ENCODE data around the gene KISS1. TPM values are rescaled to one million over a fixed set of nuclear protein-coding genes. Genes with fewer than 3 reads are reported as not detected.

KISS1 gene
- polyA plus RNA-seq, 1 of the 3 experiments (the other 2 are of a cell fraction) = 0.10 TPM

DNA sequence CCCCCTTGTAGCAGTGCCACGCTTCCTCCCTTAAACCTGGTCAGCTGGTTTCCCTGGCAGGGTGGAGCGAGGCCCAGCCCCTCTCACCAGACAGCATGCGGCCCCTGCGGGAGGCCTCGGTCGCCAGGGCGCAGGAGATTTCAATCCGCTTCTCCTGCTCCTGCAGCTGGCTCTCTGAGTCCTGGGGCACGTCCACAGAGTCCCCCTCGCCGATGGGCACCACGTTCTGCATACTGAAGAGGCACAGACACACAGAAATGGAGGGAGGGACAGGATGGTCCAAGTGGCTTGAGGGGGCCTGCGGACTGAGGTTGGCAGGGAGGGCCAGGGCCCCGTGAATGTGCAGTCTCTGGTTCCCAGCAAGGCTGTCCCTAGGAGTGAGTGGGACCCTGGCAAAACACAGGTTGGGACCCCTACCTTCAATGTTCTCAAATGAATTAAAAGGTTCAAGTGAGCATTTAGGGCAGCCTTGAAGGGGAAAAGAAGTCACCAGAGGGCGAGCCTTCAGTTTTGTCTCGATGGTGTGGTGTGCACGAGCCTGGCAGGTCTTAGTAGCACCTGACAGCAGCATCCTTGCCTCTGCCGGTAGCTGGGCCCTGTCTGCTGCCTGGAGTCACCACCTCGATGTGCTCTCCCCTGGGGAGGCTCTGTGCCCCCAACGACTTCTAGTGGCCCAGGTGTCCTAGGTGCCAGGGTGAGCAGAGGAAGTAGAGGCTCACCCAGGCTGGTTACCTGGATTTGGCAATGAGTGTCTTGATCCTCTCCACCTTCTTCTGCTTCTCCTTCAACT is 31.9 kb upstream of the KISS1 start:
- H3K36me3 ChIP-seq (replicated peaks in 1 of 2; ENCODE audit: control insufficient read depth in 1 of 2, insufficient read depth in 2 of 2, low read length in 1 of 2) = peaks cover 0 to 17% of the 10 kb centered on the region in 2 experiments
- peaks cover 0 to 13% of the 10 kb centered on the region in 2 experiments; a peak in 2 of 4 replicates for H3K4me1 ChIP-seq (ENCODE audit: control insufficient read depth in 1 of 2, insufficient read depth in 2 of 2, low read depth in 1 of 2, low read length in 1 of 2)
- H3F3A ChIP-seq (replicated peaks; ENCODE audit: insufficient read depth) = no peaks in the 10 kb centered on the region
- no peaks in the 10 kb centered on the region for H3K79me2 ChIP-seq (ENCODE audit: insufficient read depth)
- no peak overlapping the region for H3K4me2 ChIP-seq
- ChIA-PET POLR2A (no interaction called here), CTCF (interaction anchor here (0.6 to 4.5 kb wide), 7 partner anchors 21 to 264 kb away, joined by 3 to 19 read pairs (median 3); partner anchors contain the start of gene PLEKHA6)
- H3K4me3 ChIP-seq (ENCODE audit: low read depth in 2 of 2, low read length in 1 of 2) = no peak overlapping the region
- TF ChIP-seq PBX3 (IDR thresholded peaks at IDR 0.05) = no peak
- no peak for TF ChIP-seq USF2 (IDR thresholded peaks at IDR 0.05; ENCODE audit: borderline replicate concordance, low read depth, low read length)
- H3K27me3 ChIP-seq (ENCODE audit: insufficient read depth) = no peaks in the 10 kb centered on the region
- no peak for DNase-seq
- no peak overlapping the region for H2AFZ ChIP-seq (ENCODE audit: low read depth)
- H3K9me2 ChIP-seq = no peaks in the 10 kb centered on the region
- H4K20me1 ChIP-seq (ENCODE audit: insufficient read depth) = no peaks in the 10 kb centered on the region
- no peaks in the 10 kb centered on the region for H3K9me3 ChIP-seq
- H3K27ac ChIP-seq (ENCODE audit: low read depth in 2 of 2, low read length in 1 of 2) = no peak overlapping the region; a peak in 1 of 4 replicates
- H3K9ac ChIP-seq = no peak overlapping the region
- 69% methylated on average over 18 of the region's 20 CpGs for WGBS (ENCODE audit: low lambda C conversion rate)

DNA sequence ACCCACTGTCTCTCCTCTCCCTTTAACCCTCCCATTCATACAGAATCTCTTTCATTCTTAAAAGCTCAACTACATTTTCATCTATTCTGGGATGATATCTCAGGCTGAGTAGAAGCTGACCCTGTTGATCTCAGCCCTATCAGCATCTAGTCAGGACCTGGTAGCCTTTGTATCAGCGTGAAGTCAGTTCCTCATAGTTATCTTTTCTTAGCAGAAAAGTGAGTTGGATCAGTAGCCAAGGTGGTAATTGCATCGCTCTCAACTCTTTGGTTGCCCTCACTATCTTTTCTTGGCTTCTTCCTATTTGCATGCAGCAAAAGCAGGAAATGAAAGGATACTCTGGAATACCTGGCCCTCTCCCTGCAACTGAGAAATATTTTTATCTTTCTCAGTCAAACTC is 31.1 kb upstream of the KISS1 start:
- DNase-seq = no peak
- Histone ChIP-seq H3K9ac (no peak overlapping the region), H3K4me2 (no peak overlapping the region), H3K9me3 (no peaks in the 10 kb centered on the region), H3K79me2 (ENCODE audit: insufficient read depth) (no peaks in the 10 kb centered on the region), H3K4me3 (ENCODE audit: low read depth in 2 of 2, low read length in 1 of 2) (no peak overlapping the region), H3K27me3 (ENCODE audit: insufficient read depth) (no peaks in the 10 kb centered on the region), H3K27ac (ENCODE audit: low read depth in 2 of 2, low read length in 1 of 2) (no peak overlapping the region), H3K4me1 (ENCODE audit: control insufficient read depth in 1 of 2, insufficient read depth in 2 of 2, low read depth in 1 of 2, low read length in 1 of 2) (peaks cover 0 to 13% of the 10 kb centered on the region in 2 experiments; a peak in 2 of 4 replicates), H4K20me1 (ENCODE audit: insufficient read depth) (no peaks in the 10 kb centered on the region), H3K9me2 (no peaks in the 10 kb centered on the region), H3K36me3 (replicated peaks in 1 of 2; ENCODE audit: control insufficient read depth in 1 of 2, insufficient read depth in 2 of 2, low read length in 1 of 2) (peaks cover 0 to 17% of the 10 kb centered on the region in 2 experiments), H2AFZ (ENCODE audit: low read depth) (no peak overlapping the region), H3F3A (replicated peaks; ENCODE audit: insufficient read depth) (no peaks in the 10 kb centered on the region)
- ChIA-PET POLR2A (no interaction called here), CTCF (interaction anchor here (0.8 to 4.5 kb wide), 5 partner anchors 13 to 136 kb away, joined by 4 to 19 read pairs (median 5); partner anchors contain the start of gene GOLT1A)
- no peak for TF ChIP-seq FOXJ3 (CRISPR knock-in tag; IDR thresholded peaks at IDR 0.05)
- TF ChIP-seq SIN3A (IDR thresholded peaks at IDR 0.05; ENCODE audit: borderline replicate concordance, low read depth, low read length) = no peak
- TF ChIP-seq PBX3 (IDR thresholded peaks at IDR 0.05) = no peak
- TF ChIP-seq ZBTB33 (IDR thresholded peaks at IDR 0.05; ENCODE audit: borderline replicate concordance, low read depth) = no peak
- TF ChIP-seq, protein P1, sequence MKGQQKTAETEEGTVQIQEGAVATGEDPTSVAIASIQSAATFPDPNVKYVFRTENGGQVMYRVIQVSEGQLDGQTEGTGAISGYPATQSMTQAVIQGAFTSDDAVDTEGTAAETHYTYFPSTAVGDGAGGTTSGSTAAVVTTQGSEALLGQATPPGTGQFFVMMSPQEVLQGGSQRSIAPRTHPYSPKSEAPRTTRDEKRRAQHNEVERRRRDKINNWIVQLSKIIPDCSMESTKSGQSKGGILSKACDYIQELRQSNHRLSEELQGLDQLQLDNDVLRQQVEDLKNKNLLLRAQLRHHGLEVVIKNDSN (IDR thresholded peaks at IDR 0.05; ENCODE audit: borderline replicate concordance, low read depth) = no peak
- TF ChIP-seq NFIC (IDR thresholded peaks at IDR 0.05; ENCODE audit: borderline replicate concordance) = no peak
- 81% methylated on average over 2 of the region's 2 CpGs for WGBS (ENCODE audit: low lambda C conversion rate)

All from SK-N-SH (cell line).